ENCODE results near the gene ANGPTL4.
A peak's percentile ranks its signal among the peaks of the same experiment; 100 is the strongest.
"Not testable (repeated sequence)": the region's sequence is repeated elsewhere in the genome, so short reads cannot be mapped to it uniquely, and the experiment has no call there.

Gene ANGPTL4

GRCh38 chr19:8389891-8390616 lies 26.1 kb downstream of the ANGPTL4 start, which contains the start of gene RAB11B:
TSS of gene RAB11B (plus strand) at chr19:8390360. CDS start at chr19:8390417, 57 bp downstream.
- peak; percentile 95 to 98 for DNase-seq (ENCODE audit: low read depth in 2 of 2)

GRCh38 chr19:8390617-8390981 lies 26.6 kb downstream of the ANGPTL4 start:
- peak; percentile 87 to 95 for DNase-seq (ENCODE audit: low read depth in 2 of 2)

GRCh38 chr19:8391198-8392016 lies 27.5 kb downstream of the ANGPTL4 start:
- DNase-seq (ENCODE audit: low read depth in 2 of 2), result no peak

- DNase-seq (ENCODE audit: low read depth in 2 of 2), result no peak
Observed at GRCh38 chr19:8392017-8392591, 28.1 kb downstream of the ANGPTL4 start.

GRCh38 chr19:8393192-8393870 lies 29.4 kb downstream of the ANGPTL4 start:
- no peak for DNase-seq (ENCODE audit: low read depth in 2 of 2)

- no peak for DNase-seq (ENCODE audit: low read depth in 2 of 2)
Observed at GRCh38 chr19:8393871-8394250, 29.9 kb downstream of the ANGPTL4 start.

- DNase-seq (ENCODE audit: low read depth in 2 of 2), result no peak
Observed at GRCh38 chr19:8395621-8396082, 31.7 kb downstream of the ANGPTL4 start.

- no peak for DNase-seq (ENCODE audit: low read depth in 2 of 2)
Observed at GRCh38 chr19:8396185-8396562, 32.2 kb downstream of the ANGPTL4 start.

GRCh38 chr19:8396563-8397203 lies 32.7 kb downstream of the ANGPTL4 start:
- peak; percentile 35 to 57 for DNase-seq (ENCODE audit: low read depth in 2 of 2)

- no peak for DNase-seq (ENCODE audit: low read depth in 2 of 2)
Observed at GRCh38 chr19:8397271-8397670, 33.3 kb downstream of the ANGPTL4 start.

- no peak for DNase-seq (ENCODE audit: low read depth in 2 of 2)
Observed at GRCh38 chr19:8397746-8398310, 33.9 kb downstream of the ANGPTL4 start.

GRCh38 chr19:8398311-8398771 lies 34.4 kb downstream of the ANGPTL4 start:
- no peak for DNase-seq (ENCODE audit: low read depth in 2 of 2)

GRCh38 chr19:8399681-8400188 lies 35.8 kb downstream of the ANGPTL4 start:
- DNase-seq (ENCODE audit: low read depth in 2 of 2), result no peak

- no peak for DNase-seq (ENCODE audit: low read depth in 2 of 2)
Observed at GRCh38 chr19:8401981-8402411, 38.0 kb downstream of the ANGPTL4 start.

GRCh38 chr19:8403098-8403819 lies 39.3 kb downstream of the ANGPTL4 start:
- no peak for DNase-seq (ENCODE audit: low read depth in 2 of 2)

- DNase-seq (ENCODE audit: low read depth in 2 of 2), result no peak
Observed at GRCh38 chr19:8403820-8404109, 39.8 kb downstream of the ANGPTL4 start.

- DNase-seq (ENCODE audit: low read depth in 2 of 2), result no peak
Observed at GRCh38 chr19:8404391-8405151, 40.6 kb downstream of the ANGPTL4 start.

- not testable (repeated sequence) for DNase-seq (ENCODE audit: low read depth in 2 of 2)
Observed at GRCh38 chr19:8410718-8411117, 46.8 kb downstream of the ANGPTL4 start.

GRCh38 chr19:8412783-8413628 lies 49.1 kb downstream of the ANGPTL4 start, which contains the start of gene MARCHF2:
TSS of gene MARCHF2 (plus strand) at chr19:8413305. CDS start at chr19:8421841, 8,536 bp downstream.
- DNase-seq (ENCODE audit: low read depth in 2 of 2), result peak; percentile 91 to 93
